Measurements from ENCODE around the gene MEIOB. TPM values are rescaled to one million over a fixed set of nuclear protein-coding genes. Genes with fewer than 3 reads are reported as not detected.

Gene MEIOB
- polyA plus RNA-seq, 1 donor from 2014 or later: not detected

GRCh38 chr16:1787056-1787321, 85.0 kb downstream of the MEIOB start:
- Mint-ChIP-seq H3K9me3 (no peaks in the 10 kb centered on the region), H3K4me1 (peaks cover 0 to 6% (median 5%) of the 10 kb centered on the region in 3 donors), H3K27me3 (no peaks in the 10 kb centered on the region), H3K4me3 (no peak overlapping the region), H3K27ac (no peak overlapping the region), H3K36me3 (peaks cover 2% of the 10 kb centered on the region)

GRCh38 chr16:1786242-1787055, 85.5 kb downstream of the MEIOB start:
- no peaks in the 10 kb centered on the region for H3K27me3 Mint-ChIP-seq
- H3K4me3 Mint-ChIP-seq: no peak overlapping the region
- no peak overlapping the region for H3K27ac Mint-ChIP-seq
- H3K4me1 Mint-ChIP-seq: peaks cover 0 to 9% (median 9%) of the 10 kb centered on the region in 3 donors
- H3K9me3 Mint-ChIP-seq: no peaks in the 10 kb centered on the region
- H3K36me3 Mint-ChIP-seq: peaks cover 2% of the 10 kb centered on the region

GRCh38 chr16:1785846-1786170, 86.2 kb downstream of the MEIOB start:
- no peaks in the 10 kb centered on the region for H3K9me3 Mint-ChIP-seq
- no peak overlapping the region for H3K27ac Mint-ChIP-seq
- peaks cover 0 to 13% (median 9%) of the 10 kb centered on the region in 3 donors for H3K4me1 Mint-ChIP-seq
- H3K4me3 Mint-ChIP-seq: peak overlapping the region in 1 of 4 donors; percentile 81
- no peaks in the 10 kb centered on the region for H3K27me3 Mint-ChIP-seq
- H3K36me3 Mint-ChIP-seq: peaks cover 2% of the 10 kb centered on the region

- Mint-ChIP-seq H3K27ac (peak overlapping the region in 1 of 3 donors; percentile 53), H3K36me3 (peaks cover 2% of the 10 kb centered on the region), H3K27me3 (no peaks in the 10 kb centered on the region), H3K9me3 (no peaks in the 10 kb centered on the region), H3K4me1 (peaks cover 0 to 13% (median 9%) of the 10 kb centered on the region in 3 donors), H3K4me3 (peak overlapping the region in 3 of 4 donors; percentile 67 to 81 (median 74))
These were observed 86.8 kb downstream of the MEIOB start for GRCh38 chr16:1784977-1785845.

Other genes with a start within 250 kb of the MEIOB start
- 10.8 TPM for gene JPT2, start 193.9 kb downstream of the MEIOB start, polyA plus RNA-seq
- gene MAPK8IP3, start 166.0 kb downstream of the MEIOB start, polyA plus RNA-seq: 5.9 TPM
- gene NME3, start 100.6 kb downstream of the MEIOB start, polyA plus RNA-seq: 66.1 TPM
- gene EME2, start 99.4 kb downstream of the MEIOB start, polyA plus RNA-seq: 1.5 TPM
- gene MRPS34, start 99.0 kb downstream of the MEIOB start, polyA plus RNA-seq: 156 TPM
- 55.2 TPM for gene SPSB3, start 89.6 kb downstream of the MEIOB start, polyA plus RNA-seq
- 76.9 TPM for gene NUBP2, start 89.2 kb downstream of the MEIOB start, polyA plus RNA-seq
- gene IGFALS, start 78.5 kb downstream of the MEIOB start, polyA plus RNA-seq: not detected
- 31.6 TPM for gene HAGH, start 45.3 kb downstream of the MEIOB start, polyA plus RNA-seq
- 19.0 TPM for gene FAHD1, start 45.0 kb downstream of the MEIOB start, polyA plus RNA-seq
- gene HS3ST6, start 46.3 kb upstream of the MEIOB start, polyA plus RNA-seq: not detected
- 17.2 TPM for gene MSRB1, start 71.0 kb upstream of the MEIOB start, polyA plus RNA-seq
- not detected for gene RPL3L, start 82.5 kb upstream of the MEIOB start, polyA plus RNA-seq
- 204 TPM for gene NDUFB10, start 87.4 kb upstream of the MEIOB start, polyA plus RNA-seq
- 6,339 TPM for gene RPS2, start 92.7 kb upstream of the MEIOB start, polyA plus RNA-seq
- gene RNF151, start 94.7 kb upstream of the MEIOB start, polyA plus RNA-seq: not detected
- gene TBL3, start 99.9 kb upstream of the MEIOB start, polyA plus RNA-seq: 52.0 TPM
- not detected for gene NOXO1, start 109.3 kb upstream of the MEIOB start, polyA plus RNA-seq
- gene GFER, start 112.0 kb upstream of the MEIOB start, polyA plus RNA-seq: 39.0 TPM
- gene SYNGR3, start 117.8 kb upstream of the MEIOB start, polyA plus RNA-seq: 4.9 TPM
- 11.0 TPM for gene ZNF598, start 137.7 kb upstream of the MEIOB start, polyA plus RNA-seq
- gene NPW, start 147.6 kb upstream of the MEIOB start, polyA plus RNA-seq: not detected
- gene NHERF2, start 154.7 kb upstream of the MEIOB start, polyA plus RNA-seq: not detected
- 35.2 TPM for gene NTHL1, start 175.7 kb upstream of the MEIOB start, polyA plus RNA-seq
- gene TSC2, start 175.8 kb upstream of the MEIOB start, polyA plus RNA-seq: 30.3 TPM